NCI-H2171 treated with DMSO at 0.1 percent for 48 hours (cell line): Measurements from ENCODE around the gene SUSD4.

Experiments
- DNase-seq: peaks from one replicate; lab custom pipeline; 2025; lab: John Stamatoyannopoulos, UW

The SUSD4 gene

GRCh38 chr1:223358826-223359225, 5.2 kb downstream of the SUSD4 start:
- no peak for DNase-seq

GRCh38 chr1:223355699-223356098, 8.3 kb downstream of the SUSD4 start:
- no peak for DNase-seq

GRCh38 chr1:223353939-223354338, 10.0 kb downstream of the SUSD4 start:
- no peak for DNase-seq

- DNase-seq, result no peak
Measured at GRCh38 chr1:223352944-223353343, 11.0 kb downstream of the SUSD4 start.

GRCh38 chr1:223350361-223350908, 13.5 kb downstream of the SUSD4 start:
- DNase-seq, result no peak

GRCh38 chr1:223349241-223349640, 14.7 kb downstream of the SUSD4 start:
- no peak for DNase-seq

- no peak for DNase-seq
Measured at GRCh38 chr1:223348439-223348838, 15.5 kb downstream of the SUSD4 start.

- DNase-seq, result no peak
Measured at GRCh38 chr1:223347583-223347982, 16.4 kb downstream of the SUSD4 start.

GRCh38 chr1:223346311-223346710, 17.7 kb downstream of the SUSD4 start:
- DNase-seq, result no peak

GRCh38 chr1:223345720-223346119, 18.3 kb downstream of the SUSD4 start:
- DNase-seq, result no peak

GRCh38 chr1:223344491-223344890, 19.5 kb downstream of the SUSD4 start:
- DNase-seq, result no peak

GRCh38 chr1:223343692-223344091, 20.3 kb downstream of the SUSD4 start:
- DNase-seq, result no peak

GRCh38 chr1:223341121-223341520, 22.9 kb downstream of the SUSD4 start:
- DNase-seq, result peak; percentile 83

- peak; percentile 55 for DNase-seq
Measured at GRCh38 chr1:223340637-223341036, 23.3 kb downstream of the SUSD4 start.

- DNase-seq, result peak; percentile 21
Measured at GRCh38 chr1:223339861-223340260, 24.1 kb downstream of the SUSD4 start.

GRCh38 chr1:223338811-223339746, 24.9 kb downstream of the SUSD4 start:
- peak; percentile 47 for DNase-seq

GRCh38 chr1:223337174-223337869, 26.7 kb downstream of the SUSD4 start:
- peak; percentile 89 for DNase-seq

GRCh38 chr1:223334156-223334555, 29.8 kb downstream of the SUSD4 start:
- DNase-seq, result no peak

- DNase-seq, result no peak
Measured at GRCh38 chr1:223332997-223333396, 31.0 kb downstream of the SUSD4 start.

GRCh38 chr1:223331929-223332328, 32.0 kb downstream of the SUSD4 start:
- DNase-seq, result peak; percentile 18

GRCh38 chr1:223331301-223331700, 32.7 kb downstream of the SUSD4 start:
- no peak for DNase-seq

- DNase-seq, result no peak
Measured at GRCh38 chr1:223330466-223330865, 33.5 kb downstream of the SUSD4 start.
